Activated T-cell treated with anti-CD3 and anti-CD28 coated beads, Interleukin-2, amount 50 U/mL, for 4 hours (primary cell): Measurements from ENCODE around the gene ACAD11. TPM values are rescaled to one million over a fixed set of nuclear protein-coding genes. Genes with fewer than 3 reads are reported as not detected.

Experiments used
- ATAC-seq, 2 donors: fragments of 200-7000 bp; cut with Tn5 transposase; one replicate each; pipeline ENCODE4 v1.10.0; 2021
- DNase-seq: peaks from one replicate; pipeline ENCODE4 v3.0.0-alpha.2; 2020
- H3K27me3 Mint-ChIP-seq: one replicate; pipeline ENCODE4 v1.8.0; 2021; ENCODE audit warnings: low read depth, mixed read lengths
- H3K36me3 Mint-ChIP-seq: one replicate; pipeline ENCODE4 v1.8.0; 2022; ENCODE audit warnings: mixed read lengths; ENCODE audit not compliant: insufficient read depth
- H3K4me1 Mint-ChIP-seq: one replicate; pipeline ENCODE4 v1.8.0; 2021; ENCODE audit warnings: low read depth, mixed read lengths
- H3K4me3 Mint-ChIP-seq: one replicate; pipeline ENCODE4 v1.8.0; 2021; ENCODE audit warnings: mild to moderate bottlenecking, moderate library complexity, mixed read lengths
- H3K9me3 Mint-ChIP-seq: one replicate; pipeline ENCODE4 v1.8.0; 2021; ENCODE audit warnings: mixed read lengths
- total RNA-seq, 3 donors: library from RNA; stranded (reverse); gene quantifications; one replicate each; pipeline ENCODE4 v1.2.1, GENCODE V29; 2021

Gene ACAD11, protein sequence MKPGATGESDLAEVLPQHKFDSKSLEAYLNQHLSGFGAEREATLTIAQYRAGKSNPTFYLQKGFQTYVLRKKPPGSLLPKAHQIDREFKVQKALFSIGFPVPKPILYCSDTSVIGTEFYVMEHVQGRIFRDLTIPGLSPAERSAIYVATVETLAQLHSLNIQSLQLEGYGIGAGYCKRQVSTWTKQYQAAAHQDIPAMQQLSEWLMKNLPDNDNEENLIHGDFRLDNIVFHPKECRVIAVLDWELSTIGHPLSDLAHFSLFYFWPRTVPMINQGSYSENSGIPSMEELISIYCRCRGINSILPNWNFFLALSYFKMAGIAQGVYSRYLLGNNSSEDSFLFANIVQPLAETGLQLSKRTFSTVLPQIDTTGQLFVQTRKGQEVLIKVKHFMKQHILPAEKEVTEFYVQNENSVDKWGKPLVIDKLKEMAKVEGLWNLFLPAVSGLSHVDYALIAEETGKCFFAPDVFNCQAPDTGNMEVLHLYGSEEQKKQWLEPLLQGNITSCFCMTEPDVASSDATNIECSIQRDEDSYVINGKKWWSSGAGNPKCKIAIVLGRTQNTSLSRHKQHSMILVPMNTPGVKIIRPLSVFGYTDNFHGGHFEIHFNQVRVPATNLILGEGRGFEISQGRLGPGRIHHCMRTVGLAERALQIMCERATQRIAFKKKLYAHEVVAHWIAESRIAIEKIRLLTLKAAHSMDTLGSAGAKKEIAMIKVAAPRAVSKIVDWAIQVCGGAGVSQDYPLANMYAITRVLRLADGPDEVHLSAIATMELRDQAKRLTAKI
- total RNA-seq, result 10 to 100 TPM in 2 of 3 donors, 1 to 10 TPM in 1; 6.5 to 12.1 (median 10.8) TPM

DNA sequence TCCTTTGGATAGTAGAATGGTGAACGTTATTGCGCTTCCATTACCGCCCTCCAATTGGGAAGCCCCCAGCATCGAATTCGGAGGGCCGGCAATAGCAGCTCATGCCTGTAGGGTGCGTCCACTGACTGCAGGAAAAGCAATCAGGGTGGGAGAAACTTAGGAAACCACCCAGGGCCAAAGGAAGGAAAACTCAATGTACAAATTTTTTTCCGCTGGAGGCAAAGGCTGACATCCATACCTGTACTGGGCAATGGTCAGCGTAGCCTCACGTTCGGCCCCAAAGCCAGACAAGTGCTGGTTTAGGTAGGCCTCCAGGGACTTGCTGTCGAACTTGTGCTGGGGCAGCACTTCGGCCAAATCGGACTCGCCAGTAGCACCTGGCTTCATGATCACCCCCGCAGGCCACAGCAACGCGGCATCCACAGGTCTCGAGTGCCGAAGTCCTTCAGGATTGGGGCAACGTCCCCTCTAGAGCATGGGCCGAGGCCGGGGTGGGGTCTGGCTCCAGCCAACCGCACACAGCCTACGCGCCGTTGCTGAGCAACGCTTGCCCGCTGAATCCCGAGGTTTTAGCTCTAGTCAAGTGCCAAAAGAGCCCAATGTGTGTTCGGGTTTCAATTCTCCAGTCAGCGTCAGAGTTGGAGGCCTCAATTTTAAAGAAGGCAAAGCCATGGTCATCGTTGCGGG is at the start of gene ACAD11:
Gene ACAD11 (minus strand): TSS at position 445 of the 687 bp plus-strand sequence. CDS start 58 bp downstream, at position 387.
- Mint-ChIP-seq H3K4me1 (peaks cover 43% of the 10 kb centered on the region), H3K4me3 (peak within 1 kb of the TSS; percentile 98), H3K9me3 (no peaks in the 10 kb centered on the region), H3K36me3 (peaks cover 3% of the 10 kb centered on the region), H3K27me3 (no peaks in the 10 kb centered on the region)
- DNase-seq (peak; percentile 5), ATAC-seq (peak; percentile 17 to 29)

DNA sequence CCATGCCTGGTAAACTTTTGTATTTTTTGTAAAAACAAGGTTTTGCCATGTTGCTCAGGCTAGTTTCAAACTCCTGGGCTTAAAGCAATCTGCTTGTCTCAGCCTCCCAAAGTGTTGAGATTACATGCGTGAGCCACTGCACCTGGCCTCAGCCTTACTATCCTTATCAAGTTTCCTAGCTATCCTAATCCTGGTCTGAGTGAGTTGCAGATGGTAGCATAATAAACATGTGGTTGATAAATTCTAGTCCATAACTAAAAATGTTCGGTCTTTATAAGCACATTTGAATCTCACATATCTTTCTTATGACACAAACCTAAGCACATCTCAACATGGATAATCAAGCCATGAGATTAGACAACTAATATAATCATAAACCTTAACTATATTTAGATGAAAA is 44.1 kb upstream of the ACAD11 start:
- H3K9me3 Mint-ChIP-seq, result no peaks in the 10 kb centered on the region
- no peaks in the 10 kb centered on the region for H3K27me3 Mint-ChIP-seq
- no peak for ATAC-seq
- DNase-seq, result no peak
- H3K4me3 Mint-ChIP-seq, result no peak overlapping the region
- H3K36me3 Mint-ChIP-seq, result peaks cover 41% of the 10 kb centered on the region
- H3K4me1 Mint-ChIP-seq, result no peaks in the 10 kb centered on the region

DNA sequence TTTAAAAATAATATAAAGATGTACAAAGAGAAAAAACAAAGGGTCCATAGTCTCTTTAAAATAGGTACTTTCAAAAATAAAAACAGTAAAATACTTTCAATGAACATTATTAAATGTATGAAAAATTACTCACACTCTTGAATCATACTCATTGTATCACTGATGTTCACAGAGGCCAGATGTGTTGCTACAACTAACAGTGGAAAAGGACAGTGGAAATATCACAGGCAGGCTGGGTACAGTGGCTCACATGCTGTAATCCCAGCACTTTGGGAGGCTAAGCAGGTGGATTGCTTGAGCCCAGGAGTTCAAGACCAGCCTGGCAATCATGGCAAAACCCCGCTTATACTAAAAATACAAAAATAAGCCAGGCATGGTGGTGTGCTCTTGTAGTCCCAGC is 35.8 kb upstream of the ACAD11 start:
- no peaks in the 10 kb centered on the region for H3K27me3 Mint-ChIP-seq
- DNase-seq (no peak), ATAC-seq (no peak)
- peaks cover 28% of the 10 kb centered on the region for H3K36me3 Mint-ChIP-seq
- no peaks in the 10 kb centered on the region for H3K9me3 Mint-ChIP-seq
- H3K4me1 Mint-ChIP-seq, result peaks cover 2% of the 10 kb centered on the region
- no peak overlapping the region for H3K4me3 Mint-ChIP-seq

DNA sequence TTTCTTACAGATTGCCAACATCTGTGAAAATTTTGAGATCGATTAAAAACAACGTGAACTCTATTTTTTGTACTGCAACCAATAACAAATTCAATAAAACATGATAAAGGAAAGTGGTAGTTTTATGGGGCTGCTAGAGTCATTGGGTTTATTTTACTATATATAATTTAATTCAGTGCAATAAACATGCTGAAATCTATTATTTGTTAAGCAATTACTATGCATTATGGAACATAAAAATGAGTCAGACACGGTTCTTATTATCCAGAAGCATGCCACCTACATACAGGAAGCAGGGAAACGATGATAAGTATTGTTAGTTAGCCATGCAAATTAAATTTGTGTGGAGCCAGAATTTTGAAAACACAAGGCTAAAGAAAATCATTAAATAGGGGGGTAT is 35.4 kb upstream of the ACAD11 start:
- DNase-seq (no peak), ATAC-seq (no peak)
- Mint-ChIP-seq H3K9me3 (no peaks in the 10 kb centered on the region), H3K36me3 (peaks cover 30% of the 10 kb centered on the region), H3K4me3 (no peak overlapping the region), H3K4me1 (peaks cover 2% of the 10 kb centered on the region), H3K27me3 (no peaks in the 10 kb centered on the region)

DNA sequence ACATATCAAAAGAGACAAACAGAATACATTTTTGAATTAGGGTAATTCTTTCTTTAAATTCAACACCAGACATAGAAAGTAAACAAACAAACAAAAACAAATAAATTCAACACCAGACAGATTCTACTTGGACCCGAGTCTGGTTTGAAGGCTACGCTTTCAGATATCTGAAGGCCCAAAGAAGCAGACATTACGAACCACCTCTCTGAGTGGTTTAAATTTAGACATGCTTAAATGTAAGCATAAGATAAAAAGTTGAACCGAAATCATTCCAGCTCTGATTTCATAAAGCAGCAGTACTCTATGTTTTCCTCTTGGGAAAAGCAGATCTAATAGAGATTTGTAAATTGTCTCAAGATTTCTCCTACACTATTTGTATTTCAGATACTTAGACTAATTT is 30.4 kb upstream of the ACAD11 start:
- Mint-ChIP-seq H3K27me3 (no peaks in the 10 kb centered on the region), H3K4me1 (no peaks in the 10 kb centered on the region), H3K36me3 (peaks cover 32% of the 10 kb centered on the region), H3K9me3 (no peaks in the 10 kb centered on the region), H3K4me3 (no peak overlapping the region)
- ATAC-seq (no peak), DNase-seq (no peak)

DNA sequence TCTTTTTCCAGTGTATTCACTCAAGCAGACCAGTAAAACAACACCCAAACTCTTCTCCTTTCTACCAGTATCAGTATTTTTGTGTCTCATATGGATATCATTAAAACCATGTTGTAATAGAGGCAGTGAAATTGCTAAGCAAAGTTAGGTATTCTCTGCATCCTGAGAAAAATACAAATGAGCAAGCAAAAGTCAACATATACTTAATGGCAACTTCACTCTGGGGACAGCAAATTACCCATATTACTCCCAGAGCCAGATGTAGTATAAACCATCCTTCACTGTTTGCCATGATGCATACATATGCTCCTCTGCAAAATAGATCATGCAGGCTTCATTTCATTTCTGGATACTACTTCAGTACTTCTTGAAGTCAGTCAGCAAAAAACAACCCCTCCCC is 22.6 kb upstream of the ACAD11 start:
- no peak for ATAC-seq
- DNase-seq, result no peak
- Mint-ChIP-seq H3K4me3 (no peak overlapping the region), H3K4me1 (no peaks in the 10 kb centered on the region), H3K9me3 (no peaks in the 10 kb centered on the region), H3K36me3 (peaks cover 22% of the 10 kb centered on the region), H3K27me3 (no peaks in the 10 kb centered on the region)

DNA sequence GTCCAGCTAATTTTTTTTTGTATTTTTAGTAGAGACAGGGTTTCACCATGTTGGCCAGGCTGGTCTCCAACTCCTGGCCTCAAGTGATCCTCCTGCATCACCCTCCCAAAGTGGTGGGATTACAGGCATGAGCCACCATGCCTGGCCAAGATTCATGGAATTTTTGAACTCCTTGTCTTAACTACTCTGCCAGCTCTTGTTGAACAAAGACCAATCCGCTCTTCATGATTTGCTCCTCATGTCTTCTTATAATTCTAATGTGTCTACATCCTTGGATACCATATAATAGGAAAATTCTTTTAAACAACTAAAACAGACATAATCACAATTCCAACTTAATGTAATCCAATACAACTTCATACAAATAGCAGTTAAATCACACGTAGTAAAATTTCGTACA is 21.8 kb upstream of the ACAD11 start:
- H3K4me3 Mint-ChIP-seq, result no peak overlapping the region
- DNase-seq (no peak), ATAC-seq (no peak)
- no peaks in the 10 kb centered on the region for H3K4me1 Mint-ChIP-seq
- H3K9me3 Mint-ChIP-seq, result no peaks in the 10 kb centered on the region
- no peaks in the 10 kb centered on the region for H3K27me3 Mint-ChIP-seq
- peaks cover 20% of the 10 kb centered on the region for H3K36me3 Mint-ChIP-seq

DNA sequence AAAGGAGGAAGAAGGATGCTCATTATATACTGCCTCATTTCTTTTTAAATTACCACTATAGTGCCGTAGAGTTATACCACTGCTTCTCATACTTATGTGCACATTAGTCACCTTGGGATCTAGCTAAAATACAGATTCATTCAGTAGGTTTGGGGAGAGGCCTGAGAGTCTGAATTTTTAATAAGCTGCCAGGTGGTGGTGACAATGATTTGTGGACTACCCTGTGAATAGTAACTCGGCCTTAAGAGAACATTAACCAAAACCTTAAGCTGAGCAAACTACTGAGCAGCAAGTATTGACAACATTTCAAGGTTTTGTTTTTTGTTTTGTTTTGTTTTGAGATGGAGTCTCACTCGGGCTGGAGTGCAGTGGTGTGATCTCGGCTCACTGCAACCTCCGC is 20.3 kb upstream of the ACAD11 start:
- H3K4me1 Mint-ChIP-seq, result no peaks in the 10 kb centered on the region
- no peak for ATAC-seq
- no peaks in the 10 kb centered on the region for H3K27me3 Mint-ChIP-seq
- no peaks in the 10 kb centered on the region for H3K9me3 Mint-ChIP-seq
- no peak overlapping the region for H3K4me3 Mint-ChIP-seq
- no peak for DNase-seq
- H3K36me3 Mint-ChIP-seq, result peaks cover 23% of the 10 kb centered on the region

DNA sequence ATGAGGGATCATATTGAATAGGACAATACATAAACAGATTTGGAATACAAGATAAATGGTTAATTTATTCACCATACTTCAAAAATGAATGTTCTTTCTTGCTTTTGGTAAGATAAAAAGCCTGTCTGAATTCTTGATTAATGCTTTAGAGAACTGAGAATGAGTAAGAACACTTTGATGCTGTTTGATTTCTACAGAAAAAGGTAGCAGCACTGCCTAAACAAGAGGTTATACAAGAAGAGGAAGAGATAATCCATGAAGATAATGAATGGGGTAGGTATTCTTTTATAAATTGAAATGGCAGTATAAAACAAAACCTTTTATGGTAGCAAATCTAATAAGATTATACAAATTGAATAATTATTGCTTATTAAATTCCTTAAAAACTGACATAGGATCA is 15.8 kb upstream of the ACAD11 start:
- no peaks in the 10 kb centered on the region for H3K4me1 Mint-ChIP-seq
- ATAC-seq, result peak in 1 of 2 donors; percentile 25

DNA sequence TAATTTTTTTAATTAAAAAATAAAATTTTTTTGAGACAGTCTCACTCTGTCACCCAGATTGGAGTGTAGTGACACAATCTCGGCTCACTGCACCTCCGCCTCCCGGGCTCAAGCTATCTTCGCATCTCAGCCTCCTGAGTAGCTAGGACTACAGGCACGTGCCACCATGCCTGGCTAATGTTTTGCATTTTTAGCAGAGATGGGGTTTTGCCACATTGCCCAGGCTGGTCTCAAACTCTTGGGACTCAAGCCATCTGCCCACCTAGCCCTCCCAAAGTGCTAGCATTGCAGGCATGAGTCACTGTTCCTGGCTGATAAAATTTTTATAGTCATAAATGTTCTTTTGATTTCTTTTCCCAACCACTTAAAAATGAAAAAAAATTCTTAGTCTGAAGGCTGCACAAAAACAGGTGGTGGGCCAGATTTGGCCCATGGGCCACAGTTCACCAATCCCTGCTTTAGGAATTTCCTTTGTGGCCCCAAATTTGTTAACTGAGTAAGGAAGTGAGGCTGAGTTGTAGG is 9.7 kb upstream of the ACAD11 start:
- Mint-ChIP-seq H3K4me3 (no peak overlapping the region), H3K9me3 (no peaks in the 10 kb centered on the region), H3K4me1 (peaks cover 21% of the 10 kb centered on the region), H3K36me3 (peaks cover 16% of the 10 kb centered on the region), H3K27me3 (no peaks in the 10 kb centered on the region)
- DNase-seq, result no peak
- no peak for ATAC-seq

More for the DNA sequence above, 15.8 kb upstream of the ACAD11 start:
- H3K4me3 Mint-ChIP-seq, result no peak overlapping the region
- no peaks in the 10 kb centered on the region for H3K27me3 Mint-ChIP-seq
- H3K9me3 Mint-ChIP-seq, result no peaks in the 10 kb centered on the region
- DNase-seq, result no peak
- H3K36me3 Mint-ChIP-seq, result peaks cover 27% of the 10 kb centered on the region

DNA sequence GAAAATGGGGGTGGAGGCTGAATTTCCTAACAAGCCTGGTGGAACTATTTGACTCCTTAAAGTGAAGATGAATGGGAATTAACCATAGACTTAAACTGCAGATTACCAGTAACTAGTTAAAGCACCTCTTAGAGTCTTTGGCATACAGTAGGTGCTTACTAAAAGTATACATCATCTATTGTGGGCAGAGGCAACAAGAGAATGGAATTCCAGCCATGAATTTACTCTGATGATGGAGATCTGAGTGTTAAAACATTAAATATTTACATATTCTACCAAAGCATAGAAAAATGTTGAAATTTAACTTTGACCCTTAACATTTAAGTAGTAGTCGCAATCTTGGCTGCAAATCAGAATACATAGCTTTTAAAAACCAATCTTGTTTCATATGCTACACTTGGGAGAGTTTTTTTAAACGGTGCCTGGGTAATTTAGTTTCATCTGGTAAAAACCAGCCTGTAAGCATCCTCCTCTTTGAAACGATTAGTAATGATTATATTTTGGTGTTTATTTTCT is 5.7 kb upstream of the ACAD11 start:
- Mint-ChIP-seq H3K36me3 (peaks cover 9% of the 10 kb centered on the region), H3K27me3 (no peaks in the 10 kb centered on the region), H3K4me1 (peaks cover 39% of the 10 kb centered on the region), H3K4me3 (no peak overlapping the region), H3K9me3 (no peaks in the 10 kb centered on the region)
- ATAC-seq (no peak), DNase-seq (no peak)

DNA sequence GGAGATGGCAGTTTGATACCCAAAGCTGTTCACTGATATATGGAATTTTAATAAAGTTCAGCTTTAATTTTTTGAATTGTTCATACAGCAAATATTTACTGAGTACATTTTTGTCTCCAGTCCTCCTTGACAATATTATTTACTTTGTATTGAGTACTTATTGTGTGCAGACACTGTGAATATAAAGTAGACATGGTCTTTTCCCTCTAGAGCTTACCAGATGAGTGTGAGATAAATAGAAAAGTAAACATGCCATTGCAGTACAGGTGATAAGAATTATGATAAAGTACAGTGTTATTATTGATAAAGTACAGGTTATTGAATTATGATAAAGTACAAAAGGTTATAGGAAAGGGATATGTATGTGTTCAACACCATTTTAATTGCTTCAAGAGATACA is 2.6 kb upstream of the ACAD11 start:
- DNase-seq, result no peak
- Mint-ChIP-seq H3K36me3 (peaks cover 9% of the 10 kb centered on the region), H3K4me1 (peaks cover 47% of the 10 kb centered on the region), H3K9me3 (no peaks in the 10 kb centered on the region), H3K4me3 (peak overlapping the region; percentile 31), H3K27me3 (no peaks in the 10 kb centered on the region)
- no peak for ATAC-seq

DNA sequence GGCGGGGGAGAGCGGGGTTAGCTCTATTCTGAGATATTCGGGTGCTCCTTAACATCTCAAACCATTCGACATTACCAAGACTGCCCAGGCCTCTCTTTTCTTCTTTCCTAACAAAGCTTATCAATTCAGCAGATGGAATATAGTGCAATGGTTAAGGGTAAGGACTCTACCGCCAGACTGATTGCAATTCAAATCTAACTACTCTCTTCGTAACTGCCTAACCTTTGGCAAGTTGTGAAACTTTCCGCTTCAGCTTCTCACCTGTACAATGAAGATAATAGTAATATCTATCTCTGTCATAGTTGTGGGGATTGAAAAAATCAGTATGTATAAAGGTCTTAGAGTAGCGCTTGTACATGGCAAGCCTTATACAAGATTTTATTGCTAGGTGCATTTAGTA is 1.5 kb upstream of the ACAD11 start:
- DNase-seq (no peak), ATAC-seq (no peak)
- H3K36me3 Mint-ChIP-seq, result peaks cover 9% of the 10 kb centered on the region
- no peaks in the 10 kb centered on the region for H3K27me3 Mint-ChIP-seq
- peaks cover 45% of the 10 kb centered on the region for H3K4me1 Mint-ChIP-seq
- no peaks in the 10 kb centered on the region for H3K9me3 Mint-ChIP-seq
- H3K4me3 Mint-ChIP-seq, result peak overlapping the region; percentile 98

DNA sequence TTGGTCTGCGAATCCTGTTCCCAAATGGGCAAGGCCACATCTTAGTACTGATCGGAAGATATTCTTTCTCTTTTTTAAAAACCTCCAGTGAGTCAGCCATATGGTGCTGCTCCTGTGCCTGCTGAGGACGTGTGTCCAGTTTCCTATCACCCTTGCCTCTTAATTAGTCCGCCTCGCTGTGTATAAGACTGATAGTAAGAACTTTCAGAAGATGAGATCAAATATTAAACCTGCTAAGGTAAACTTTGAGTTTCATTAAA is 1.1 kb upstream of the ACAD11 start:
- Mint-ChIP-seq H3K27me3 (no peaks in the 10 kb centered on the region), H3K36me3 (peaks cover 9% of the 10 kb centered on the region), H3K4me3 (peak overlapping the region; percentile 98), H3K4me1 (peaks cover 43% of the 10 kb centered on the region), H3K9me3 (no peaks in the 10 kb centered on the region)
- ATAC-seq, result peak; percentile 27 to 32
- no peak for DNase-seq
